Right cardiac atrium (tissue), 5 donors: ENCODE measurements around the gene TRPM8. TPM values are rescaled to one million over a fixed set of nuclear protein-coding genes. Genes with fewer than 3 reads are reported as not detected.

Source experiments
- ATAC-seq, 2 donors: fragments of 200-7000 bp; cut with Tn5 transposase; one replicate each; pipeline versions ENCODE4 v1.8.0 to v1.9.1; 2020; ENCODE audit warnings: moderate library complexity in 2 of 2, mild to moderate bottlenecking in 1 of 2
- DNase-seq, 3 donors: peaks; one replicate each; pipeline ENCODE4 v3.0.0-alpha.2; 2020
- H3K27ac ChIP-seq: one replicate; pipeline ENCODE4 v1.5.1; 2013; ENCODE audit warnings: mild to moderate bottlenecking, low read length, control low read depth, moderate library complexity
- H3K27me3 ChIP-seq: one replicate; pipeline ENCODE4 v1.6.1; 2013; ENCODE audit not compliant: control insufficient read depth, insufficient read depth
- H3K4me1 ChIP-seq: one replicate; pipeline ENCODE4 v1.6.1; 2013; ENCODE audit warnings: low read length; ENCODE audit not compliant: control insufficient read depth, insufficient read depth
- H3K4me3 ChIP-seq: one replicate; pipeline ENCODE4 v1.5.1; 2013; ENCODE audit warnings: low read length, control low read depth
- H3K9me3 ChIP-seq: one replicate; pipeline ENCODE4 v1.6.1; 2013; ENCODE audit warnings: low read length; ENCODE audit not compliant: control insufficient read depth
- WGBS: extraction: QIAGEN DNeasy Blood & Tissue Kit; methylation state at CpG from one replicate; pipeline ENCODE4 v1.1.7; 2013; 5-methylcytosine and 5-hydroxymethylcytosine counted together
- intact Hi-C, 4 donors: fragments of 100-400 bp; cut with DNase I; formaldehyde crosslinking; loops; one replicate each; pipeline versions ENCODE4 v1.11.0 to v1.14.0; 2022 to 2023
- polyA plus RNA-seq: library from polyadenylated mRNA; stranded (reverse); fragments of 200-250 nt; gene quantifications from one replicate; pipeline ENCODE4 v1.2.3, GENCODE V29; 2013
- total RNA-seq, 4 donors: library from RNA; stranded (reverse); fragmentation: NEBNext Ultra II Directional; extraction: Animal tissue kit (Norgen Biotek cat#: 25700); gene quantifications; one replicate each; pipeline ENCODE4 v1.2.1, GENCODE V29; 2021
- donor health status: healthy with polysubstance abuse.
- donor health status: DM: no; HTN: yes; CAD: no.
- donor health status: DM: no; HTN: no; CAD: no.
- donor health status: DM: no; HTN: yes; CAD: no; lungs with severe emphysema.
- donor health status: DM: yes; HTN: yes; CAD: no.

Gene TRPM8
- total and polyA plus RNA-seq, 5 donors: not detected

- intact Hi-C loops: no loop called here
- H3K27ac ChIP-seq: no peak overlapping the region
- H3K4me3 ChIP-seq: no peak overlapping the region
- no peaks in the 10 kb centered on the region for H3K4me1 ChIP-seq
- H3K9me3 ChIP-seq: no peaks in the 10 kb centered on the region
- WGBS: 81% methylated on average over 4 of the region's 4 CpGs
- no peaks in the 10 kb centered on the region for H3K27me3 ChIP-seq
- DNase-seq (no peak), ATAC-seq (no peak)
These were observed 85.1 kb downstream of the TRPM8 start for GRCh38 chr2:234002281-234002680.

GRCh38 chr2:234003972-234004617, 86.9 kb downstream of the TRPM8 start:
- WGBS: 44% methylated on average over 8 of the region's 8 CpGs
- intact Hi-C loops: no loop called here

GRCh38 chr2:234005126-234005525, 88.0 kb downstream of the TRPM8 start:
- WGBS: 76% methylated on average over 2 of the region's 2 CpGs
- ATAC-seq: no peak
- no peaks in the 10 kb centered on the region for H3K9me3 ChIP-seq
- H3K4me3 ChIP-seq: no peak overlapping the region
- H3K27ac ChIP-seq: no peak overlapping the region
- no peaks in the 10 kb centered on the region for H3K27me3 ChIP-seq
- H3K4me1 ChIP-seq: no peaks in the 10 kb centered on the region
- no peak for DNase-seq
- intact Hi-C loops: no loop called here

More at GRCh38 chr2:234003972-234004617, 86.9 kb downstream of the TRPM8 start:
- Histone ChIP-seq H3K27me3 (no peaks in the 10 kb centered on the region), H3K4me1 (no peaks in the 10 kb centered on the region), H3K4me3 (no peak overlapping the region), H3K27ac (no peak overlapping the region), H3K9me3 (no peaks in the 10 kb centered on the region)
- DNase-seq (peak in 1 of 3 donors; percentile 17), ATAC-seq (no peak)

GRCh38 chr2:234006501-234006900, 89.3 kb downstream of the TRPM8 start:
- Histone ChIP-seq H3K9me3 (no peaks in the 10 kb centered on the region), H3K4me1 (no peaks in the 10 kb centered on the region), H3K27me3 (no peaks in the 10 kb centered on the region), H3K27ac (no peak overlapping the region), H3K4me3 (no peak overlapping the region)
- 76% methylated on average over 3 of the region's 3 CpGs for WGBS
- DNase-seq (no peak), ATAC-seq (no peak)
- intact Hi-C loops: no loop called here

- no peak for ATAC-seq
- WGBS: 90% methylated on average over 1 of the region's 1 CpG
These were observed 97.3 kb downstream of the TRPM8 start for GRCh38 chr2:234014427-234014826.

GRCh38 chr2:234015861-234016260, 98.7 kb downstream of the TRPM8 start:
- ATAC-seq: no peak
- Histone ChIP-seq H3K9me3 (no peaks in the 10 kb centered on the region), H3K27ac (no peak overlapping the region), H3K4me3 (no peak overlapping the region), H3K27me3 (peaks cover 3% of the 10 kb centered on the region), H3K4me1 (no peaks in the 10 kb centered on the region)
- intact Hi-C loops: no loop called here
- 49% methylated on average over 3 of the region's 3 CpGs for WGBS
- no peak for DNase-seq

More at GRCh38 chr2:234014427-234014826, 97.3 kb downstream of the TRPM8 start:
- no peak for DNase-seq
- Histone ChIP-seq H3K4me3 (no peak overlapping the region), H3K4me1 (no peaks in the 10 kb centered on the region), H3K27ac (no peak overlapping the region), H3K27me3 (no peaks in the 10 kb centered on the region), H3K9me3 (no peaks in the 10 kb centered on the region)
- intact Hi-C loops: no loop called here

- intact Hi-C loops: no loop called here
- WGBS: 82% methylated on average over 4 of the region's 4 CpGs
- no peaks in the 10 kb centered on the region for H3K9me3 ChIP-seq
- DNase-seq: no peak
- no peak for ATAC-seq
- no peaks in the 10 kb centered on the region for H3K4me1 ChIP-seq
- H3K27me3 ChIP-seq: peaks cover 3% of the 10 kb centered on the region
- H3K27ac ChIP-seq: no peak overlapping the region
- H3K4me3 ChIP-seq: no peak overlapping the region
These were observed 102.7 kb downstream of the TRPM8 start for GRCh38 chr2:234019896-234020295.

- intact Hi-C loops: no loop called here
- Histone ChIP-seq H3K27ac (no peak overlapping the region), H3K27me3 (peaks cover 3% of the 10 kb centered on the region), H3K4me3 (no peak overlapping the region), H3K4me1 (no peaks in the 10 kb centered on the region), H3K9me3 (no peaks in the 10 kb centered on the region)
- ATAC-seq (no peak), DNase-seq (no peak)
- 84% methylated on average over 2 of the region's 2 CpGs for WGBS
These were observed 103.2 kb downstream of the TRPM8 start for GRCh38 chr2:234020332-234020731.

GRCh38 chr2:234022424-234022823, 105.3 kb downstream of the TRPM8 start:
- no peak overlapping the region for H3K4me3 ChIP-seq
- no peaks in the 10 kb centered on the region for H3K9me3 ChIP-seq
- H3K27me3 ChIP-seq: peaks cover 3% of the 10 kb centered on the region
- 97% methylated on average over 1 of the region's 1 CpG for WGBS
- no peaks in the 10 kb centered on the region for H3K4me1 ChIP-seq
- DNase-seq: no peak
- H3K27ac ChIP-seq: no peak overlapping the region
- ATAC-seq: no peak
- intact Hi-C loops: no loop called here

- ATAC-seq: no peak
- DNase-seq: peak in 1 of 3 donors; percentile 35
- Histone ChIP-seq H3K27me3 (peaks cover 3% of the 10 kb centered on the region), H3K27ac (no peak overlapping the region), H3K4me1 (no peaks in the 10 kb centered on the region), H3K9me3 (no peaks in the 10 kb centered on the region), H3K4me3 (no peak overlapping the region)
- 96% methylated on average over 29 of the region's 29 CpGs for WGBS
- intact Hi-C loops: no loop called here
These were observed 107.1 kb downstream of the TRPM8 start for GRCh38 chr2:234024304-234024703.

GRCh38 chr2:234025466-234025865, 108.3 kb downstream of the TRPM8 start:
- Histone ChIP-seq H3K27ac (no peak overlapping the region), H3K27me3 (peaks cover 2% of the 10 kb centered on the region), H3K4me1 (no peaks in the 10 kb centered on the region), H3K9me3 (no peaks in the 10 kb centered on the region), H3K4me3 (no peak overlapping the region)
- intact Hi-C loops: no loop called here
- DNase-seq (no peak), ATAC-seq (no peak)
- WGBS: 56% methylated on average over 10 of the region's 10 CpGs
